GM12878 (cell line): ENCODE results near the gene MTFP1. TPM values are rescaled to one million over a fixed set of nuclear protein-coding genes. Genes with fewer than 3 reads are reported as not detected.

Source experiments
- BACH1 ChIP-seq: fragments of 450-650 bp; IDR thresholded peaks from 2 replicates; pipeline ENCODE4 v1.6.1; 2017; ENCODE audit warnings: mild to moderate bottlenecking, borderline replicate concordance
- BCL11A ChIP-seq: IDR thresholded peaks from 2 replicates; pipeline ENCODE4 v1.6.1; 2011; ENCODE audit warnings: low read depth, low read length
- BMI1 ChIP-seq: fragments of 450-650 bp; IDR thresholded peaks from 2 replicates; pipeline ENCODE4 v1.6.1; 2016; ENCODE audit warnings: mild to moderate bottlenecking, moderate library complexity, borderline replicate concordance
- BRCA1 ChIP-seq: IDR thresholded peaks from 2 replicates; pipeline ENCODE4 v1.6.1; 2011; ENCODE audit warnings: low read depth, low read length, improper control_type of control experiment
- CEBPZ ChIP-seq: fragments of 150-350 bp; IDR thresholded peaks from 2 replicates; pipeline ENCODE4 v1.6.1; 2016; ENCODE audit warnings: low read depth, low read length
- CREB1 ChIP-seq: IDR thresholded peaks from 2 replicates; pipeline ENCODE4 v1.6.1; 2012; ENCODE audit warnings: low read depth, mild to moderate bottlenecking, inconsistent platforms
- EGR1 ChIP-seq, 2 experiments: IDR thresholded peaks; 1 replicate in 1 of 2; 2 replicates in 1 of 2; pipeline ENCODE4 v1.6.1; 2011 to 2012; ENCODE audit warnings: low read depth in 2 of 2, low read length in 2 of 2, borderline replicate concordance in 1 of 2, mild to moderate bottlenecking in 1 of 2, moderate library complexity in 1 of 2
- ETV6 ChIP-seq, 2 experiments: fragments of 450-650 bp in 1 of 2; IDR thresholded peaks in 1 of 2; conservative IDR thresholded peaks in 1 of 2; 2 replicates each; pipeline ENCODE4 v1.6.1; 2014; ENCODE audit warnings: antibody characterized with exemption in 1 of 2, borderline replicate concordance in 1 of 2, low read depth in 1 of 2, mild to moderate bottlenecking in 1 of 2, moderate library complexity in 1 of 2
- IKZF1 ChIP-seq: fragments of 450-650 bp; conservative IDR thresholded peaks from 2 replicates; pipeline ENCODE4 v1.6.1; 2017; ENCODE audit warnings: antibody characterized with exemption, mild to moderate bottlenecking
- MYC ChIP-seq: IDR thresholded peaks from 2 replicates; pipeline ENCODE4 v1.6.1; 2011; ENCODE audit warnings: mild to moderate bottlenecking, low read length, moderate library complexity, inconsistent platforms; ENCODE audit not compliant: insufficient read depth, insufficient replicate concordance, insufficient read length, severe bottlenecking
- PML ChIP-seq: IDR thresholded peaks from 2 replicates; pipeline ENCODE4 v1.6.1; 2012; ENCODE audit warnings: low read length, inconsistent platforms
- POLR2AphosphoS5 ChIP-seq: IDR thresholded peaks from 2 replicates; pipeline ENCODE4 v1.6.1; 2011; ENCODE audit warnings: mild to moderate bottlenecking, low read length, inconsistent platforms
- RFX5 ChIP-seq: IDR thresholded peaks from 2 replicates; pipeline ENCODE4 v1.6.1; 2011; ENCODE audit warnings: low read depth, low read length, improper control_type of control experiment
- TCF12 ChIP-seq: IDR thresholded peaks from 2 replicates; pipeline ENCODE4 v1.6.1; 2011; ENCODE audit warnings: low read depth, mild to moderate bottlenecking, low read length
- ZNF24 ChIP-seq: fragments of 450-650 bp; IDR thresholded peaks from 2 replicates; pipeline ENCODE4 v1.6.1; 2017; ENCODE audit warnings: antibody characterized with exemption, mild to moderate bottlenecking
- polyA plus RNA-seq, 11 experiments: library from polyadenylated mRNA; depleted of rRNA in 4 of 11; unstranded in 6 of 11; stranded (reverse) in 5 of 11; fragments of >200 nt; fragmentation: Nextera tagmentation in 4 of 11; fragmentation: Illumina TruSeq in 1 of 11; extraction: Ambion mirVana in 4 of 11; extraction: Trizol in 1 of 11; gene quantifications; 1 replicate in 1 of 11; 2 replicates in 10 of 11; pipeline versions ENCODE4 v1.2.1 to v1.2.3, GENCODE V29; 2011 to 2016; ENCODE audit warnings: inconsistent platforms in 2 of 11, missing spikeins in 2 of 11, low read depth in 1 of 11
- total RNA-seq, 4 experiments: library from RNA; depleted of rRNA in 3 of 4; stranded (reverse); fragments of >200 nt in 3 of 4; fragmentation: Illumina TruSeq in 1 of 4; extraction: Trizol in 1 of 4; gene quantifications; 2 replicates each; pipeline versions ENCODE4 v1.2.1 to v1.2.3, GENCODE V29; 2013 to 2021
- TF ChIP-seq, protein P1 (sequence below): fragments of 450-650 bp; IDR thresholded peaks from 2 replicates; pipeline ENCODE4 v1.6.1; 2017; ENCODE audit warnings: borderline replicate concordance
- TF ChIP-seq, protein P2 (sequence below): IDR thresholded peaks from 2 replicates; pipeline ENCODE4 v1.6.1; 2012; ENCODE audit warnings: improper control_type of control experiment, low read depth, low read length; ENCODE audit not compliant: insufficient replicate concordance
- TF ChIP-seq, protein P3 (sequence below): fragments of 450-650 bp; IDR thresholded peaks from 2 replicates; pipeline ENCODE4 v1.6.1; 2017; ENCODE audit warnings: mild to moderate bottlenecking, low read depth, inconsistent platforms; ENCODE audit not compliant: poor library complexity, severe bottlenecking

Gene MTFP1
- total and polyA plus RNA-seq, 10 of the 15 experiments (the other 5 are each of a cell fraction or from before 2014, with no cell fraction given), result 20.5 to 133 (median 59.8) TPM

DNA sequence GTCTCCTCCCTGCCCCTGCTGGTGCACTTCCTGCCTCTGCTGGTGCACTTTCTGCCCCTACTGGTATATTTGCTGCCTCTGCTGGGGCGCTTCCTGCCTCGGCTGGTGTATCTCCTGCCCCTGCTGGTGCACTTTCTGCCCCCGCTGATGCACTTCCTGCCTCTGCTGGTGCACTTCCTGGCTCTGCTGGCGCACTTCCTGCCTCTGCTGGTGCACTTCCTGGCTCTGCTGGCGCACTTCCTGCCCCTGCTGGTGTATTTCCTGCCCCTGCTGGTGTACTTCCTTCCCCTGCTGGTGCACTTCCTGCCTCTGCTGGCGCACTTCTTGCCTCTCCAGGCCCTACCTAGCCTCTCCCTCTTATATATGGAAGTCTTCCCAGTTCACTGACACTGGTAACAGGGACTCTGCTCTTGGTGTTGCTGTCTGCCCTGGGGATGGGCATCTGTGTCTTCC, 10.1 kb downstream of the MTFP1 start (continued):
- TF ChIP-seq, protein P1, sequence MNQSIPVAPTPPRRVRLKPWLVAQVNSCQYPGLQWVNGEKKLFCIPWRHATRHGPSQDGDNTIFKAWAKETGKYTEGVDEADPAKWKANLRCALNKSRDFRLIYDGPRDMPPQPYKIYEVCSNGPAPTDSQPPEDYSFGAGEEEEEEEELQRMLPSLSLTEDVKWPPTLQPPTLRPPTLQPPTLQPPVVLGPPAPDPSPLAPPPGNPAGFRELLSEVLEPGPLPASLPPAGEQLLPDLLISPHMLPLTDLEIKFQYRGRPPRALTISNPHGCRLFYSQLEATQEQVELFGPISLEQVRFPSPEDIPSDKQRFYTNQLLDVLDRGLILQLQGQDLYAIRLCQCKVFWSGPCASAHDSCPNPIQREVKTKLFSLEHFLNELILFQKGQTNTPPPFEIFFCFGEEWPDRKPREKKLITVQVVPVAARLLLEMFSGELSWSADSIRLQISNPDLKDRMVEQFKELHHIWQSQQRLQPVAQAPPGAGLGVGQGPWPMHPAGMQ, result no peak
- TF ChIP-seq, protein P2, sequence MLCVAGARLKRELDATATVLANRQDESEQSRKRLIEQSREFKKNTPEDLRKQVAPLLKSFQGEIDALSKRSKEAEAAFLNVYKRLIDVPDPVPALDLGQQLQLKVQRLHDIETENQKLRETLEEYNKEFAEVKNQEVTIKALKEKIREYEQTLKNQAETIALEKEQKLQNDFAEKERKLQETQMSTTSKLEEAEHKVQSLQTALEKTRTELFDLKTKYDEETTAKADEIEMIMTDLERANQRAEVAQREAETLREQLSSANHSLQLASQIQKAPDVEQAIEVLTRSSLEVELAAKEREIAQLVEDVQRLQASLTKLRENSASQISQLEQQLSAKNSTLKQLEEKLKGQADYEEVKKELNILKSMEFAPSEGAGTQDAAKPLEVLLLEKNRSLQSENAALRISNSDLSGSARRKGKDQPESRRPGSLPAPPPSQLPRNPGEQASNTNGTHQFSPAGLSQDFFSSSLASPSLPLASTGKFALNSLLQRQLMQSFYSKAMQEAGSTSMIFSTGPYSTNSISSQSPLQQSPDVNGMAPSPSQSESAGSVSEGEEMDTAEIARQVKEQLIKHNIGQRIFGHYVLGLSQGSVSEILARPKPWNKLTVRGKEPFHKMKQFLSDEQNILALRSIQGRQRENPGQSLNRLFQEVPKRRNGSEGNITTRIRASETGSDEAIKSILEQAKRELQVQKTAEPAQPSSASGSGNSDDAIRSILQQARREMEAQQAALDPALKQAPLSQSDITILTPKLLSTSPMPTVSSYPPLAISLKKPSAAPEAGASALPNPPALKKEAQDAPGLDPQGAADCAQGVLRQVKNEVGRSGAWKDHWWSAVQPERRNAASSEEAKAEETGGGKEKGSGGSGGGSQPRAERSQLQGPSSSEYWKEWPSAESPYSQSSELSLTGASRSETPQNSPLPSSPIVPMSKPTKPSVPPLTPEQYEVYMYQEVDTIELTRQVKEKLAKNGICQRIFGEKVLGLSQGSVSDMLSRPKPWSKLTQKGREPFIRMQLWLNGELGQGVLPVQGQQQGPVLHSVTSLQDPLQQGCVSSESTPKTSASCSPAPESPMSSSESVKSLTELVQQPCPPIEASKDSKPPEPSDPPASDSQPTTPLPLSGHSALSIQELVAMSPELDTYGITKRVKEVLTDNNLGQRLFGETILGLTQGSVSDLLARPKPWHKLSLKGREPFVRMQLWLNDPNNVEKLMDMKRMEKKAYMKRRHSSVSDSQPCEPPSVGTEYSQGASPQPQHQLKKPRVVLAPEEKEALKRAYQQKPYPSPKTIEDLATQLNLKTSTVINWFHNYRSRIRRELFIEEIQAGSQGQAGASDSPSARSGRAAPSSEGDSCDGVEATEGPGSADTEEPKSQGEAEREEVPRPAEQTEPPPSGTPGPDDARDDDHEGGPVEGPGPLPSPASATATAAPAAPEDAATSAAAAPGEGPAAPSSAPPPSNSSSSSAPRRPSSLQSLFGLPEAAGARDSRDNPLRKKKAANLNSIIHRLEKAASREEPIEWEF, result no peak
- TF ChIP-seq CEBPZ, result no peak
- peak; percentile 71 for TF ChIP-seq IKZF1
- TF ChIP-seq PML, result no peak
- no peak for TF ChIP-seq BCL11A
- peak in 1 of 2 experiments; percentile 100; a peak in 2 of 4 replicates for TF ChIP-seq ETV6 (conservative IDR thresholded peaks at IDR 0.05 in 1 of 2, IDR thresholded peaks at IDR 0.05 in 1 of 2; ENCODE audit: borderline replicate concordance in 1 of 2, low read depth in 1 of 2)
- no peak for TF ChIP-seq BACH1
- no peak for TF ChIP-seq MYC
- no peak for TF ChIP-seq TCF12
- TF ChIP-seq, protein P3, sequence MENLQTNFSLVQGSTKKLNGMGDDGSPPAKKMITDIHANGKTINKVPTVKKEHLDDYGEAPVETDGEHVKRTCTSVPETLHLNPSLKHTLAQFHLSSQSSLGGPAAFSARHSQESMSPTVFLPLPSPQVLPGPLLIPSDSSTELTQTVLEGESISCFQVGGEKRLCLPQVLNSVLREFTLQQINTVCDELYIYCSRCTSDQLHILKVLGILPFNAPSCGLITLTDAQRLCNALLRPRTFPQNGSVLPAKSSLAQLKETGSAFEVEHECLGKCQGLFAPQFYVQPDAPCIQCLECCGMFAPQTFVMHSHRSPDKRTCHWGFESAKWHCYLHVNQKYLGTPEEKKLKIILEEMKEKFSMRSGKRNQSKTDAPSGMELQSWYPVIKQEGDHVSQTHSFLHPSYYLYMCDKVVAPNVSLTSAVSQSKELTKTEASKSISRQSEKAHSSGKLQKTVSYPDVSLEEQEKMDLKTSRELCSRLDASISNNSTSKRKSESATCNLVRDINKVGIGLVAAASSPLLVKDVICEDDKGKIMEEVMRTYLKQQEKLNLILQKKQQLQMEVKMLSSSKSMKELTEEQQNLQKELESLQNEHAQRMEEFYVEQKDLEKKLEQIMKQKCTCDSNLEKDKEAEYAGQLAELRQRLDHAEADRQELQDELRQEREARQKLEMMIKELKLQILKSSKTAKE, result no peak
- peak; percentile 93 for TF ChIP-seq CREB1
- TF ChIP-seq POLR2AphosphoS5, result no peak
- TF ChIP-seq RFX5, result no peak
- TF ChIP-seq EGR1 (IDR thresholded peaks at IDR 0.05; ENCODE audit: borderline replicate concordance in 1 of 2, low read depth in 2 of 2, low read length in 2 of 2), result peak in 1 of 2 experiments; percentile 72; a peak in 2 of 3 replicates
- no peak for TF ChIP-seq ZNF24
- no peak for TF ChIP-seq BRCA1
- TF ChIP-seq BMI1, result no peak
